Measurements from ENCODE around the gene NEAT1.

The NEAT1 gene

DNA sequence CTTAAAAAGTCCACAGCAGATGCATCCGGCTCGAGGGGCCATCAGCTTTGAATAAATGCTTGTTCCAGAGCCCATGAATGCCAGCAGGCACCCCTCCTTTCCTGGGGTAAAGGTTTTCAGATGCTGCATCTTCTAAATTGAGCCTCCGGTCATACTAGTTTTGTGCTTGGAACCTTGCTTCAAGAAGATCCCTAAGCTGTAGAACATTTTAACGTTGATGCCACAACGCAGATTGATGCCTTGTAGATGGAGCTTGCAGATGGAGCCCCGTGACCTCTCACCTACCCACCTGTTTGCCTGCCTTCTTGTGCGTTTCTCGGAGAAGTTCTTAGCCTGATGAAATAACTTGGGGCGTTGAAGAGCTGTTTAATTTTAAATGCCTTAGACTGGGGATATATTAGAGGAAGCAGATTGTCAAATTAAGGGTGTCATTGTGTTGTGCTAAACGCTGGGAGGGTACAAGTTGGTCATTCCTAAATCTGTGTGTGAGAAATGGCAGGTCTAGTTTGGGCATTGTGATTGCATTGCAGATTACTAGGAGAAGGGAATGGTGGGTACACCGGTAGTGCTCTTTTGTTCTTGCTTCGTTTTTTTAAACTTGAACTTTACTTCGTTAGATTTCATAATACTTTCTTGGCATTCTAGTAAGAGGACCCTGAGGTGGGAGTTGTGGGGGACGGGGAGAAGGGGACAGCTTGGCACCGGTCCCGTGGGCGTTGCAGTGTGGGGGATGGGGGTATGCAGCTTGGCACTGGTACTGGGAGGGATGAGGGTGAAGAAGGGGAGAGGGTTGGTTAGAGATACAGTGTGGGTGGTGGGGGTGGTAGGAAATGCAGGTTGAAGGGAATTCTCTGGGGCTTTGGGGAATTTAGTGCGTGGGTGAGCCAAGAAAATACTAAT is 1.9 kb downstream of the NEAT1 start:
- DNase-seq (ENCODE audit: low read depth) = peak; percentile 77
- peak overlapping the region; percentile 77 for H3K4me3 ChIP-seq (ENCODE audit: low read depth, low read length)
- TF ChIP-seq, protein P1, sequence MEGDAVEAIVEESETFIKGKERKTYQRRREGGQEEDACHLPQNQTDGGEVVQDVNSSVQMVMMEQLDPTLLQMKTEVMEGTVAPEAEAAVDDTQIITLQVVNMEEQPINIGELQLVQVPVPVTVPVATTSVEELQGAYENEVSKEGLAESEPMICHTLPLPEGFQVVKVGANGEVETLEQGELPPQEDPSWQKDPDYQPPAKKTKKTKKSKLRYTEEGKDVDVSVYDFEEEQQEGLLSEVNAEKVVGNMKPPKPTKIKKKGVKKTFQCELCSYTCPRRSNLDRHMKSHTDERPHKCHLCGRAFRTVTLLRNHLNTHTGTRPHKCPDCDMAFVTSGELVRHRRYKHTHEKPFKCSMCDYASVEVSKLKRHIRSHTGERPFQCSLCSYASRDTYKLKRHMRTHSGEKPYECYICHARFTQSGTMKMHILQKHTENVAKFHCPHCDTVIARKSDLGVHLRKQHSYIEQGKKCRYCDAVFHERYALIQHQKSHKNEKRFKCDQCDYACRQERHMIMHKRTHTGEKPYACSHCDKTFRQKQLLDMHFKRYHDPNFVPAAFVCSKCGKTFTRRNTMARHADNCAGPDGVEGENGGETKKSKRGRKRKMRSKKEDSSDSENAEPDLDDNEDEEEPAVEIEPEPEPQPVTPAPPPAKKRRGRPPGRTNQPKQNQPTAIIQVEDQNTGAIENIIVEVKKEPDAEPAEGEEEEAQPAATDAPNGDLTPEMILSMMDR (conservative IDR thresholded peaks at IDR 0.05; ENCODE audit: low read depth, low read length) = no peak

DNA sequence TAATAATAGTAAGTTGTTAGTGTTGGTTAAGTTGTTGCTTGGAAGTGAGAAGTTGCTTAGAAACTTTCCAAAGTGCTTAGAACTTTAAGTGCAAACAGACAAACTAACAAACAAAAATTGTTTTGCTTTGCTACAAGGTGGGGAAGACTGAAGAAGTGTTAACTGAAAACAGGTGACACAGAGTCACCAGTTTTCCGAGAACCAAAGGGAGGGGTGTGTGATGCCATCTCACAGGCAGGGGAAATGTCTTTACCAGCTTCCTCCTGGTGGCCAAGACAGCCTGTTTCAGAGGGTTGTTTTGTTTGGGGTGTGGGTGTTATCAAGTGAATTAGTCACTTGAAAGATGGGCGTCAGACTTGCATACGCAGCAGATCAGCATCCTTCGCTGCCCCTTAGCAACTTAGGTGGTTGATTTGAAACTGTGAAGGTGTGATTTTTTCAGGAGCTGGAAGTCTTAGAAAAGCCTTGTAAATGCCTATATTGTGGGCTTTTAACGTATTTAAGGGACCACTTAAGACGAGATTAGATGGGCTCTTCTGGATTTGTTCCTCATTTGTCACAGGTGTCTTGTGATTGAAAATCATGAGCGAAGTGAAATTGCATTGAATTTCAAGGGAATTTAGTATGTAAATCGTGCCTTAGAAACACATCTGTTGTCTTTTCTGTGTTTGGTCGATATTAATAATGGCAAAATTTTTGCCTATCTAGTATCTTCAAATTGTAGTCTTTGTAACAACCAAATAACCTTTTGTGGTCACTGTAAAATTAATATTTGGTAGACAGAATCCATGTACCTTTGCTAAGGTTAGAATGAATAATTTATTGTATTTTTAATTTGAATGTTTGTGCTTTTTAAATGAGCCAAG is 2.7 kb downstream of the NEAT1 start:
- peak; percentile 85 for DNase-seq (ENCODE audit: low read depth)
- TF ChIP-seq, protein P1 (conservative IDR thresholded peaks at IDR 0.05; ENCODE audit: low read depth, low read length) = no peak
- peak overlapping the region; percentile 77 for H3K4me3 ChIP-seq (ENCODE audit: low read depth, low read length)

DNA sequence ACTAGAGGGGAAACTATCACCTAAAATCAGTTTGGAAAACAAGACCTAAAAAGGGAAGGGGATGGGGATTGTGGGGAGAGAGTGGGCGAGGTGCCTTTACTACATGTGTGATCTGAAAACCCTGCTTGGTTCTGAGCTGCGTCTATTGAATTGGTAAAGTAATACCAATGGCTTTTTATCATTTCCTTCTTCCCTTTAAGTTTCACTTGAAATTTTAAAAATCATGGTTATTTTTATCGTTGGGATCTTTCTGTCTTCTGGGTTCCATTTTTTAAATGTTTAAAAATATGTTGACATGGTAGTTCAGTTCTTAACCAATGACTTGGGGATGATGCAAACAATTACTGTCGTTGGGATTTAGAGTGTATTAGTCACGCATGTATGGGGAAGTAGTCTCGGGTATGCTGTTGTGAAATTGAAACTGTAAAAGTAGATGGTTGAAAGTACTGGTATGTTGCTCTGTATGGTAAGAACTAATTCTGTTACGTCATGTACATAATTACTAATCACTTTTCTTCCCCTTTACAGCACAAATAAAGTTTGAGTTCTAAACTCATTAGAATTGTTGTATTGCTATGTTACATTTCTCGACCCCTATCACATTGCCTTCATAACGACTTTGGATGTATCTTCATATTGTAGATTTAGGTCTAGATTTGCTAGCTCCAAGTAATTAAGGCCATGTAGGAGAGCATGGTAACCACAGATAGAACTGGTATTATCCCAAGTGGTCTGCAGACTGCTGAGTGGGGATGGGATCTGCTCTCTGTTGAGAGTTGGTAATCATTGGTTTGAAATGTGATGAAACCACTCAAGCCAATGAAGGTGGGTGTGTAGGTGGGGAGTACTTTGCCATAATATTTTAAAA is 3.6 kb downstream of the NEAT1 start:
- peak overlapping the region; percentile 77 for H3K4me3 ChIP-seq (ENCODE audit: low read depth, low read length)
- peak; percentile 82 for DNase-seq (ENCODE audit: low read depth)
- TF ChIP-seq, protein P1 (conservative IDR thresholded peaks at IDR 0.05; ENCODE audit: low read depth, low read length) = no peak

DNA sequence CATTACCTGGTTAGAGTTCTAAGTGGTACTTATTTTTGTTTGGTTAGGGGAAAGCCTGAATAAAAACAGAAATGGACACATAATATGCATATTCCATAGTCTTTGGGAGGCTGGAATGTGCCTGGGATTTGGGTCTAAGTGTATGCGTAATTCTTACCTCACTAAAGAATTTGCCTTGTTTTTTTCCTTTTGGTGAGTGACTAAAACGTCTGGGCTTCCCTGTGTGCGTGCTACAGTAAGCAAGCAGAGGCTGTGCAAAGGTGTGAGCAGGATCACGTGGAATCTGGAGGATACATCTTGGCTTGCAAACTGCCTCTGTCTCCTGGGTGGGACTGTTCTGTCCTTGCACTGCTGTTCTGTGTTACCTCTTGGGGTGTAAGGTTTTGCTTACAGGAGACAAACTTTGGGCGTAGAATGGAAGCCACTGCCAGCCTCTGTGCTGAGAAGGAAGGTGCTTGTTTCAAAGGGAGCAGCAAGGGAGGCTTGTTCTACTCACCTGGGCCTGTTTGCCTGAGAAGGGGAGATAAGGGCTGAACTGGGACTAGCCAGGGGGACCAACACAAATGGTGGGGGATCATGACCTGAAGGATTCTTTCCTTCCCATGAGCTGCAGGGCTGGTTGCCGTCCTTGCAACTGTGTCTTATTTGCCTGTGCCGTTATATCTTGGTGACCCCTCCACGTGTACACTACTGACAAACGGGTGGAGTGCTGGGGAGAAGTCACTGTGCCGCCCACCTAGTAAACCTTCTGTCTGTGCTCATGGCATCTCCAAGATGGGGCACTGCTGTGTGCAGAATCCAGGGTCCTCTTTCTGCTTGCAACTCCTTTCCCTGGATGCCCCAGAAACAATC is 4.5 kb downstream of the NEAT1 start:
- peak; percentile 86 for DNase-seq (ENCODE audit: low read depth)
- TF ChIP-seq, protein P1 (conservative IDR thresholded peaks at IDR 0.05; ENCODE audit: low read depth, low read length) = no peak
- H3K4me3 ChIP-seq (ENCODE audit: low read depth, low read length) = peak overlapping the region; percentile 77

DNA sequence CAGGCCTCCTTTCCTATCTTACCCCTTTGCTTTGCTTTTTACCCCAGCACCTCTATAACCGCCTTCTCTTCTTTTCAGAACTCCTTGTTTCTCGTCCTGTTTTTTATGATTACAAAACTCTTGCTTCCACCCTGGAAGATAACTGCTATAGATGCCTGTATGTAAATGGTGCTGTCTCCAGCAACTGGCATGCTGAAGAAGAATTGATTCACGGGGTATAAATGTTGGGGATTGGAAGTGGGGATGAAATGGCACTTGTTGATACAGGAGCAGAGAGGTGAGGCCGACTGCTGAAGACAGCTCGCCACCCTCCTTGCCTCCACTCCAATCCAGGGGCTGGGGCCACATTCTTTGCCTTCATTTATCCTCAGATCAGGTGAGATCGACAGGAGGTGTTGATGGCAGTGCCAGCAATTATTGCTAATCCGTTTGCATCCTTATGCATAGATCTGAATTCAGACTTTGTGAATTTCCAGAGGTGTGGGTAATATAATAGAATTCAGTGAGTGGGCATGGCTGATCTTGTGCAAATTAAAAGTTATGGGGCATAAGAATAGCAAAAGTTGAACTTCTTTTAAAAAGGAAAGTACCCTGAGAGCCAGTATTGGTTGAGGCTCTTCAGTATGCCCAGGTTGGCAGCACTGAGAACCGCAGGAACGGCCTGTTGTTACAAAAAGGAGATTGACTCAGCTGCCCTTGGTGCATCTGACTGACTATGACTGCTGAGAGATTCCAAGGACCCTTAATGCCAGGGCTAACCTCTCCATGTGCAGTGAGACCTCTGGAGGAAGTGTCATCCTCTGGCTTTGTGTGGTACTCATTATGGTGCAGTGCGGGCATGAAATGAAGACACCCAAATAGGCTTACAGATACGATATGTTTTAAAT is 5.3 kb downstream of the NEAT1 start:
- H3K4me3 ChIP-seq (ENCODE audit: low read depth, low read length) = peak overlapping the region; percentile 77
- TF ChIP-seq, protein P1 (conservative IDR thresholded peaks at IDR 0.05; ENCODE audit: low read depth, low read length) = no peak
- DNase-seq (ENCODE audit: low read depth) = peak; percentile 87
